ENCODE measurements around the gene IHH.

The IHH gene

DNA sequence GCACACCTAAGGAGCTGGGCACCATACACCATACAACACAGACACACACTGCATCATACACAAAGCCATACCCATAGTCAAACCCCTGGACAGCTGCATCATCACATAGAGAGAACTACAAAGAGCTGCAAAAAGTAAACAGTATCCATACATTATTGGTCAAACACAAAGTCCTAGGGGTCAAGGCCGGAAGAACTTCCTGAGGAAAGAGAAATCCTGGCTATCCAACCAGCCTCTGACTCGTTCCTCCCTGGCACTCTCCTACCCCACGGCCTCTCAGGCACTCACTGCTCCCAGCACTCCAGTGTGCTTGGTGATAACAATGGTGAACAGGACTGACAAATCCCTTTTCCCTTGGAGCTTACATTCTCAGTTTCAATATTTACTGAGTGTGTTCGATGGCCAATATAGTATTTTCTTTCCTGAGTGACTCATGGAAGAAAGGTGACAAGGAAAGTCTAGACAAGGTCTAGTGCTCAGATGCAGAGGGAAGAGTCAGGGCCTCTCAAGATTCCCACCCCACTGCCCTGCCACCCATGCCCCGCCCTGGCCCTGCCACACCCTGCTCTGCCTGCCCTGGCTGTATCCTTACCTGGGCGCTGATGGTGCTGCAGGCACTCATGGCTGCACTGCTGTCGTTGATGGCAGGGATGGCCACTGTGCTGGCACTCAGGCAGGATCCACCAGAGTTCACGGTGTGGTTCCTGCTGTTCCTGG is 22.8 kb downstream of the IHH start:
- no peak for DNase-seq

DNA sequence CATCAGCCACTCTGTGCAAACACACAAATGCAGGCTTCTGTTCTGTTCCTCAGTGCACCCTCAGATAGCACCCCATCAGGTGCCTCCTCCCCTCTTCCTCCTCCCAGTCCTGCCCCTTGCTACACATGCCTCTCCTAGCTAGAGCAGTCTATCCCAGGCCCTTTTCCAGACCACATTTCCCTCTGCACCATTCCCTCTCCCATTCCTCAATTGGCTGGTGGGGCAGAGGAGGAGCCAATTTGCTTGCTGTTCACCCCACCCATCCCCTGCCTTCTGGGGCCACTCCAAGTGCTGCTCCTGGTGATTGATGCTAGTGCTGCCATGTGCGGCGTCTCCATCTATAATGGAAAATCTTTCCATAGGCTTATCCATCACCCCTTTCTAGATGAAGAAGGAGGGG is 24.8 kb downstream of the IHH start:
- no peak for DNase-seq

- no peak for DNase-seq
Observed at GRCh38 chr2:219034823-219035222, 25.9 kb downstream of the IHH start.

GRCh38 chr2:219032051-219032745 is 28.5 kb downstream of the IHH start:
- no peak for DNase-seq

DNA sequence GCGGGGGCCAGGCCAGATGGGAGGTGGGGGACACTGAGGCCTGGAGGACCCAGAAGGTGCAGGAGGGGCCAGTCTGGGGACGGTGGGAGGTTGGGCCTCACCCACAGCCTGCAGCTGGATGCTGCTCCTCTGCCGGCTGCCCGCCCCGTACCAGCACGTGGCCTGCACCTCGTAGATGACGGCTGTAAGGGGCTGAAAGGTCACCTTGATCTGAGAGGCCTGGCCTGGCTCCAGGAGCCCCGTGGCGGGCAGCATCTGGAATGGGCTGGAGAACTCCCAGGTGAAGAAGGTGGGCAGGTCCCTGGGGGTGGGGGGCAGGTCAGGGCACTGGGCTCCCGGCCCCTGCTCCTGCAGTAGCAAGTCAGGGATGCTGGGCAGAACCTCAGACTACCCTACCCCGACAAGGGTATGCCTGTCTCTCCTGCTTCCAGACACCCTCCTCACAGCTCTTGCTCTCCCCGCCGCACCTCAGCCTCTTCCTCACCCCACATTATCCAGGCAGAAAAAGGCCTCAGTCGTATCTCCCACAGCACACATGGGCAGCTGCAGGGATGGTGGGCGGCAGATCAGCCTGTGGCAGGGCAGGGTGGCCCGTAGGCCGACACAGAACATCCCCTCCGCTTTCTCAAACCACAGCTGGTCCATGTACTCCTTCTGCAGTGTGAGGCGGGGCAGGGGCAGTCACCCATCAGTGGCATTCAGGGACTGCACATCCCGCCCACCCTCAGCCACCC is 29.5 kb downstream of the IHH start:
- DNase-seq, result no peak

GRCh38 chr2:219030177-219030940 is 30.4 kb downstream of the IHH start:
- no peak for DNase-seq

- peak; percentile 68 for DNase-seq
Observed at GRCh38 chr2:219029829-219030165, 30.9 kb downstream of the IHH start.

- no peak for DNase-seq
Observed at GRCh38 chr2:219028996-219029828, 31.5 kb downstream of the IHH start.

GRCh38 chr2:219028141-219028540 is 32.6 kb downstream of the IHH start:
- DNase-seq, result peak; percentile 12

GRCh38 chr2:219027511-219028055 is 33.1 kb downstream of the IHH start:
- no peak for DNase-seq

GRCh38 chr2:219026946-219027345 is 33.8 kb downstream of the IHH start:
- DNase-seq, result no peak

- no peak for DNase-seq
Observed at GRCh38 chr2:219025637-219026585, 34.8 kb downstream of the IHH start.

DNA sequence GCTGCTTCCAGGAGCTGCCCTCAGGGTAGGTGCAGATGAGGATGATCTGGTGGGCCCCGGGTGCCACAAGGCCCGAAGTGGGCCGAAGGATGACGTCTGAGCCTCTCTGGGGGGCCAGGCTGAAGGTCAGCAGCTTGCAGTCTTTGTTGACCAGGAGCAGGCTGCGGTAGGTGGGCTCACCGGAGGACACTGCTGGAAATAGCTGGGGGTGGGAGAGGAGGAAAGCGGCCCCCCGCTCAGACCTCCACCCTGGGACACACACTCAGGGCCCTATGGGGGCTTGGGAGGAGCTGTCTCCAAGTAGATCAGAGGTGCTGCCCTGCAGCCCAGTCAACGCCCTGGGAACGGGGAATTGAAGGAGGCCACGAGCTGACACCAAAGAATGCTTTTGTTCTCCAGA is 36.7 kb downstream of the IHH start:
- DNase-seq, result no peak

DNA sequence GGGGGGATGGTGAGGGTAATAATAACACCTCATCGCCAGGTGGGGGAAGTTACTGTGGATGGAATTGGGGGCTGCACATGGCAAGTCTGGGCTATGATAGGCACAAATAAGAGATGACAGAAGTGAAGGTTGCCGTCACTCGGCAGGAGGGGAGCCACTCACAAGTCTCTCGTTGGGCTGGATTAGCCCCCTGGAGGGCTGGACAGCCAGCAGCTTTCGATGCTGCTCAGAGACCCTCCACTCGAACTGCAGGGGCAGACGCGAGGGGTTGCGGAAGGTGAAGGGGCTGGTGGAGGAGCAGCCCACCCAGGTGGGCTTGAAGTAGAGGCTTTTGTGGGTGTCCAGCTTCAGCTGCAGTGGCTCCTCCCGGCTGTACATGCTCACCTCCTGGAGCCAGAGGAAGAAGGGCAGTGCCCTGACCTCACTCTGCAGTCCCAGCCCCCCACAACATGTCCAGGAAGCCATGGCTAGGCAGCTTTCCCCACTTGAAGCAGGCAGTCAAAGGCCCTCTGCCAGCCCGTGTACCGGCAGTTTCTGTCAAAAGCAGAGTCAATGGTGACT is 37.6 kb downstream of the IHH start:
- DNase-seq, result no peak

GRCh38 chr2:219022616-219023015 is 38.1 kb downstream of the IHH start:
- no peak for DNase-seq

DNA sequence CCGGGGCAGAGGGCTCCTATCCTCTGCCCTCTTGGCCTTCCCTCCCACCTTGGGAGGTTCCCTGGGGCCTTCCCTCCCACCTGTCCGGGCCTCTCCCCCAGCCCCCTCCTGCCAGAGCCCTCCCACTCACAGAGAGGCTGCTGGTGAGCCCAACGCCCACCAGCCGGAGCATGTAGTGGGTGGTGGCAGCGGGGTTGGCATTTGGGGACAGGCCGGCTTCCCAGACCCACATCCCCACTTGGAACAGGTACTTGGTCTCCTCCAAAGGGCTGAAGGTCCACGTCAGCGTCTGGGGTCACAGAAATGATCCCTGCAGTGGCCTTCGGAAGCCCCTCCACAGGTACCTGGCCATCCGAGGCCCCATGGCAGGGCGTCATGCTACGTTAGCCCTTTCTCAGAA is 38.7 kb downstream of the IHH start:
- DNase-seq, result no peak

DNA sequence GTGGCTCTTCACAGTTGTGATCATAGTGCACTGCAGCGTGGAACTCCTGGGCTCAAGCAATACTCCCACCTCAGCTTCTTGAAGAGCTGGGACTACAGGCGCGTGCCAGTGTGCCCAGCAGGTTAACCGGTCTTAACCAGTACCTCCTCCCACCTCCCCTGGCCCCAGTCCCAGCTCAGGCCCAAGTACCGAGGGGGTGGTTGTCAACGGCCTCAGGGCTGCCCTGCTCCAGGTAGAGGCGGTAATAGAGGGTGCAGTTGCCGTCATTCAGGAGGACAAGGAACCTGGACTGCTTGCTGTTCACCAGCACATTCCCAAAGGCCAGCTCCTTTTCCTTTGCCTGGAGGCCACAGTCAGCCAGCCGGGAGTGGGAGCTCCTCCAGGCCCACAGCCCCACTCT is 39.1 kb downstream of the IHH start:
- no peak for DNase-seq

DNA sequence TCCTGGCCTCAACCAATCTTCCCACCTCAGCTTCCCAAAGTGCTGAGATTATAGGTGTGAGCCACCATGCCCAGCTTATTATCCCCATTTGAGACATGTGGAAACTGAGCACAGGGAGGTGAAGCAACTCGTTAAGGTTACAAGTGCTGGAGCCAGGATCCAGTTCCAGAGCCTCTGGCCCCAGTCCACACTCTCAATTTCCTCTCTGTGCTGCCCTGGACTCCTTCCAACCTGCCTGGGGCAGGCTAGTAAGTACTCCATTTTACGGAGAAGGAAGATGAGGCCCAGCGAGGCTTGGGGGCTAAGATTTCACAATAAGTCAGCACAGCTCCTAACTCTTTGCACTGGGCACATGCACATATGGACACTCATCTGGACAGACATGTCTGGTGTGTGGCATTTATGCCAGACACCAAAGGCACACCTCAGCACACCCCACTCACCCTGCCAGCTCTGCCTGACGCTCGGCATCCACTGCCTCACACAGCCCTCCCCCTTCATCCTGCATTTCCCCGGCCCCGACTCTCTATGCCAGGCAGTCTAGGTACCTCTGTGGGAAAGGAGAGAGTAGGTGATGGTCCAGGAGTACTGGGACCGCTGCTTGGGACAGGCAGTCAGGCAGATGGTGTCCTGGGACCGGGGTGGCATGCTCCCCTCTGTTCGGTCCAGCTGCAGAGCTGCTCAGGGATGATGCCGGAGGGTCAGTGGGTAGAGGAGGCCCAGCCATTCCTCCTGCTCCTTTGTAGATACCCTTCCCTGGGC is 39.9 kb downstream of the IHH start:
- DNase-seq, result no peak

GRCh38 chr2:219019436-219019835 is 41.3 kb downstream of the IHH start:
- no peak for DNase-seq

DNA sequence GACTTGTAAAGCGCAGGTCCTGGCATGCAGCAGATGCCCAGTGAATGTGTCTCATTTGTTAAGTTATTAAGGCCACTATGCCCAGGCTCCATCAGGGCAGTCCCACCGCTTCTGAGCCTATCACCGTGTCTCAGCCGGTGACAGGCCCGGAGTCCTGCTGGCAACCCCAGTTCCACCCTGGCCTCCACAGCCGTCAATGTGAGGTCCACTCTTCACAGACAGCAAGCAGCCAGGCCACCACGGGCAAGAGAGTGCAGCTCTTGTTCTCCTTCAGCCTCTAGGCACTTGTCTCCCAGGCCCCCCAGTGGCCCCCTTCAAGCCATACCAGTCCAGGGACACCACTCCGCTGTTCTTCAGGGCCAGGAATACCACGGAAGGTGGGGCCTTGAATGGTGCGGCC is 42.0 kb downstream of the IHH start:
- DNase-seq, result no peak

Measured in NCI-H2171 treated with DMSO at 0.1 percent for 48 hours (cell line).